ENCODE measurements around the gene SLC6A8.
"Not testable (repeated sequence)": the region's sequence is repeated elsewhere in the genome, so short reads cannot be mapped to it uniquely, and the experiment has no call there.

Gene SLC6A8

DNA sequence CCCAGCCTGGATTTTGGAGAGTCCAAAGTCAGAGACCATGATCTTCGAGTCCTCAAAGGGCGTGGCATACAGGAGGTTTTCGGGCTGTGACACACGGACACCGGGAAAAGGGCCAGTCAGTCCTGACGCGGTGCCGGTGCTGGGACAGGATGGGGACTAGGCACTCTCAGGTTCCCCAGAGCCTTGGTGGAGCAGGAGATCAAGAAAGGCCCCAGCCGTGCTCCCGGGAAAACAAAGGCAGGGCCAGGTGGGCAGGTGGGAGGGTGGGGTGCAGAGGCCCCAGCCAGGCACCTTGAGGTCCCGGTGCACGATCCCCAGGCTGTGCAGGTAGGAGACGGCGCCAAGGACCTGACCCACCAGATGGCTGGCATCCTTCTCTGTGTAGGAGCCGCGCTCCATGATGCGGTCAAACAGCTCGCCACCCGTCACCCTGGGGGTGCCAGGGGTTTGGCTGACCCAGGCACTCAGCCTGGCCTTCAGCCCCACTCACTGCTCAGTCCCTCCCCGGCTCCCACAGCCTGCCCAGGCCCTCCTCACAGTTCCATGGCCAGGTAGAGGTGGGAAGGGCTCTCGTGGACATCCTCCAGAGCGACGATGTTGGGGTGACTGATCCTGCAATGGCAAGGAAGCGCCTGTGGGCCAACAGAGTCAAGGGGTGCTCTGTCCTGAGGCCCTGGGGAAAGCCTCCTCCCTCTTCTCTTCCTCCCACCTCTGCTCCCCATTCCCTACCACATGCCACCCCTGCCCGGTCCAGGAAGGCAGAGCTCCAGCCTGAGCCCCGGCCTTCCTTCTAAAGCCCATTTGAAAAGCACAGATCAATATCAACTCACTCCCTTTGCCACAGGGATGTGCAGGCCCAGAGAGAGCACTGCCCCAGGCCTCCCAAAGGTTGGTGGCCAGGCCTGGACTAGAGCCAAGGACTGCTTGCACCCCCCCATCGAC lies 15.9 kb upstream of the SLC6A8 start:
- DNase-seq (ENCODE audit: low read depth in 2 of 2), result no peak

DNA sequence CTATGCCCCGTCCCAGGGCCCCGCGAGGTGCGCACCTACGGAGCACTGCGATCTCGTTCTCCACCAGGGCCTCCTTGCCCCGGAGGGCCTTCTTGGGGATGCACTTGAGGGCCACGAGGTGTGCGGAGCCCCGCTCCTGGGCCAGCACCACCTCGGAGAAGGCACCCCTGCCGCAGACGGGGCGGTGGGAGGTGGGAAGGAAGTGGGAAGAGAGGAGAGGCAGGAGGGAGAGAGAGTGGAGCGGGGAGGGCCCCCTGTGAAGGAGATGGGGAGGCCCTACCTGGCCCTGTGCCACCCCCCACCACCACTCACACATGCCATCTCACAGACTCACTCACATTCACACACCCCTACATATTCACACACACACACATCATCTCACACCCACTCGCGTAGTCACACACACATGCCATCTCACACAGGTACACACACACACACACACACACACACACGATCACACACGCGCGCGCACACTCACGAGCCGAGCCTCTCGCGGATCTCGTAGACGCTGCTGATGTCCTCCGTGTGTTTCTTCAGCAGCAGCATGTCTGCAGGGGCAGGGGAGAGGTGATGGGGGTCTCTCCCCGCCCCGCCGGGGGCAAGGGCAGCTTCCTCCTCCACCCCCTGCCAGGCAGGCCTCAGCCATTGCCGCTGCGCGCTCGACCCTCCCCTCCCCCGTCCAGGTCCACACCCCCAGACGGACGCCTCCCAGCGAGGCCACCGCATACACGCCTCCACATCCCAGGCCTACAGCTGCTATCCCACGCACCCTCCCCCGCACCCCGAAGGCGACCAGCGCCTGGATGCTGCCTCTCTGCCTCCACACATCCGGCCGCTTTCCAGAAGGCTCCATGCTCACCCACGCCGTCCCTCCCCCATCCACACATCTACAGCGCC lies 14.9 kb upstream of the SLC6A8 start:
- DNase-seq (ENCODE audit: low read depth in 2 of 2), result no peak

DNA sequence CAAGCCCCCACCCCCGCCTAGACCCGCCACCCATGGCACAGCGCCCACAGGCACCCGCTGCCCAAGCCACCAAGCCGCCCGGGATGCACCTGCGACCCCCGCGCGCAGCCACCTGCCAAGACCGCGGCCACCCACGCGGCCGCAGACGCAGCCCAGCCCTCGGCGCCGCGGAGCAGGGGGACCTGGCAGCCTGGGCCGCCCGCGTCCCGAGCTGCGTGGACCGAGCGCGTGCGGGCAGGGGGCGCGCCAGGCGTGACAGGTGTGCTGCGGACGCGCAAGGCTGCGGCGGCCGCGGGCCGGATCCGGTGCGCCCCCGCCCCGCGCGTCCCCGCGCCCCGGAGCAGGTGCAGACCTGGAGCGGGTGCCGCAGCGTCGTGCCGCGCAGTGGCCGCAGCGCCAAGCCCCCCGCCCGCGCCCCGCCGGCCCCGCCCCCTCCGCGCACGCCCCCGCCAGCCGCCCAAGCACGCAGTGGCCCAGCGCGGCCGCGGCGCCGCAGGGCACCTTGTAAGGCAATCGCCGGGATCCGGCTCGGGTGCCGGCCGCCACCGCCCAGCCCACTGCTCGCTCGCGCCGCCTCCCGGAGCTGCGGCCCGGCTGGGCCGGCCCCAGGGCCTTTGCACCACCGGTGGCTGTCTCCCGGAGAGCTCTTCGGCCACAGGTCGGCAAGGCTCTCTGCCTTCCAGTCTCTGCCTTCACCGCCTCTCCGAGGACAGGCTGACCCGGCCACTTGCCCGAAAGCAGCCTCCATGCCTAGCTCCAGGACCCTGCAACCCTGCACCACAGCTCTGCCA lies 14.1 kb upstream of the SLC6A8 start, which contains the start of gene PNCK:
Gene PNCK (minus strand): TSS at position 386 of the 791 bp plus-strand sequence. CDS start 737 bp downstream, outside the sequence.
- no peak for DNase-seq (ENCODE audit: low read depth in 2 of 2)

DNA sequence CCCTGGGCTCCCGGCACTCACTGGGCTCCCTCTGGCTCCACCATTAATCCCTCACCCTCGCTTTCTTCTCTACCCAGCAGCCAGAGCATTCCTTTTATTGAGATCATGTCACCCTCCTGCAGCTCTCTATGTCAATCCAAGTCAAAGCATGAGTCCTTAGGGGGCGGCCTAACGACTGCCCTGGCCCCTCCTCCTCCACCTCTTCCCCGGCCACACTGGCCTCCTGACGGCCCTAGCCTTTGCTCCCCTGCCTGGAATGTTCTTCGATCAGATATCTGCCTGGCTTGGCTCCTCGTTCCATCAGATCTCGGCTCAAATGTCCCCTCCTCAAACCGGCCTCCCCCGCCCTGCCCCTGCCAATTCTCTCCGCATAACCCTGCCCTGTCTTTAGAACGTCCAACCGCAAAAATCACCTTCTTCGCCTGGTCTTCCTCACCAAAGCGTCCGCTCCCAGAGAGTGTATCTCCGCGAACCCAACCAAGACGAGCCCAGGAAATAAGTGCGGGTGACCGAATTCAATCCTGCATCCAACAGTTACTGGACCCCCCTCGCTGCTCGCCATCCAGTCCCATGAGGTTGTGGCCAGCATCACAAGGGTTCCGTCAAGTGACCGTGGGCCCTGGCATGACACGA lies 13.4 kb upstream of the SLC6A8 start:
- no peak for DNase-seq (ENCODE audit: low read depth in 2 of 2)

DNA sequence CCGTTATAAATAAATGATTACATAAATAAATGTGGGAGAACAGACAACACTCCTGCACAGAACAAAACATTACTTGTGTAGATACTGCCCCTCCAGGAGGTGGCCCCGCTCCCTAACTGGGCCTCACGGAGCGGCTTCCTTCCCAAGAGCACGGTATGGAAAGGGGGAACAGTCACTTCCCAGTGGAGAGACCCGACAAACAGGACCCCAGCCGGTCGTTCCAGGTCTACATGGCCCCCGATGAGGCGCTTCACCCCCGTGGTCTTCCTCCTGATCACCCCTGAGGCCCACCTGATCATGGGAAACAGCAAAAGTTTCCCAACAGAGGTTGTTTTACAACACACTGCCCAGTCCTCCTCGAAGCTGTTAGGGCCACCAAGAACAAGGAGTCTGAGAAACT lies 6.6 kb upstream of the SLC6A8 start:
- no peak for DNase-seq (ENCODE audit: low read depth in 2 of 2)

DNA sequence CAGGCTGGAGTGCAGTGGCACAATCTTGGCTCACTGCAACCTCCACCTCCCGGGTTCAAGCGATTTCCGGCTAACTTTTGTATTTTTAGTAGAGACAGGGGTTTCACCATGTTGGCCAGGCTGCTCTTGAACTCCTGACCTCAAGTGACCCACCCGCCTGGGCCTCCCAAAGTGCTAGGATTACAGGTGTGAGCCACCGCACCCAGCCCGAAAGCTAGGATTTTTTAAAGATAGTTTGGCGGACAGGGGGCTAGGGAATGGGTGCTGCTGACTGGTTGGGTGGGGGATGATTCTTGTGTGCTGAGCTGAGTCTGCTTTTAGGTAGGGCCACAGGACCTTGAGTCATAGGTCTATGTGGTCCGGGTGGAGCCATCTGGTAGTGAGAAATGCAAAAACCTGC lies 4.2 kb upstream of the SLC6A8 start:
- not testable (repeated sequence) for DNase-seq (ENCODE audit: low read depth in 2 of 2)

DNA sequence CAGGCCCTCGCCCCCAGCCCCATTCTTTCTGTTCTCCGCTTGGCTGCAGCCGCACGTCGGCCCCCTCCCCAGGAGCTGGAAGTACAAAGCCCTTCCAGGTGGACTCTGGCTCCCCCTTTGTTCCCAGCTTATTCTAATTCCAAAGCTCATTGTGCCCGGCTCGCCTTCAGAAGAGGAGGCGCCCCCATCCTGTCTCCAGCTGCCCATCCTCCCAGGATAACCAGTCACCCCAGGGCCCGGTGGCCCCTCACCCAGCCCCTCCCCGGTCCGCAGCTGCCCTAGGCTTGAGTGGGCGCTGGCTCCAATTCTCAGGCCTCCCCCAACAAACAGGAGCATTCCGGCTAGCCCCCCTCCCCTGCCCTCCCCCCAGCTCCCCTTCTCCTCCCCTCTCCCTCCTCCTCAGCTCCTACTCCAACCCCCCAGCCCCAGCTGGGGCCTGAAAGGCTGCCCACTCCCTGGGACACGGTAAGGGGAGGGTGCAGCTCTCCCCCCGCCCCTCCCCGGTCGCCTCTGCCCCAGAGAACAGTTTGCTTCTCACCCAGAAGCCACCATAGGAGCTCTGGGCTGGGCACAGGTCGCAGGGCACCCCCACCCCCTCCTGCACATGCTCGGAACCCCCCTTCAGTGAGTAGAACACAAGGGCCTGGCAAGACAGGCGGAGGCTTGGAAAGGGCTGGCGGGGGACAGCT lies 3.1 kb upstream of the SLC6A8 start:
- no peak for DNase-seq (ENCODE audit: low read depth in 2 of 2)

DNA sequence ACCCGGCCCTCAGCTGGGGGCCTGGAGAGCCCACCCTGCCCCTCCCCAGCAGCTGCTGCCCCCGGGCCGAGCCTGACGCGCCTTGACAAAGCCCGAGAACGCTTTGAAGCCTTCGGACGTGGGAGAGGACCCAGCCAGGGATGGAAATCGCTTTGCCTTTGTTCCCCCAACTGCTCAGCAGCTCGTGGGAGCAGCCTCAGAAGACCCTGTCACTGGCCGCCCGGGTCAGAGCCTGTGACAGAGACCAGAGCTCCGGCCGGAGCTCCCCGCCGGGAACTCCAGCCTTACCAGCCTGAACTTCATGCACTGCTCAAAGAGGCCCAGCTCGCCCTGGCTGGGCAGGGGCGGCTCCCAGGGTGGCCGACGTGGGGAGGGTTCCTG lies 2.6 kb upstream of the SLC6A8 start:
- DNase-seq (ENCODE audit: low read depth in 2 of 2), result no peak

DNA sequence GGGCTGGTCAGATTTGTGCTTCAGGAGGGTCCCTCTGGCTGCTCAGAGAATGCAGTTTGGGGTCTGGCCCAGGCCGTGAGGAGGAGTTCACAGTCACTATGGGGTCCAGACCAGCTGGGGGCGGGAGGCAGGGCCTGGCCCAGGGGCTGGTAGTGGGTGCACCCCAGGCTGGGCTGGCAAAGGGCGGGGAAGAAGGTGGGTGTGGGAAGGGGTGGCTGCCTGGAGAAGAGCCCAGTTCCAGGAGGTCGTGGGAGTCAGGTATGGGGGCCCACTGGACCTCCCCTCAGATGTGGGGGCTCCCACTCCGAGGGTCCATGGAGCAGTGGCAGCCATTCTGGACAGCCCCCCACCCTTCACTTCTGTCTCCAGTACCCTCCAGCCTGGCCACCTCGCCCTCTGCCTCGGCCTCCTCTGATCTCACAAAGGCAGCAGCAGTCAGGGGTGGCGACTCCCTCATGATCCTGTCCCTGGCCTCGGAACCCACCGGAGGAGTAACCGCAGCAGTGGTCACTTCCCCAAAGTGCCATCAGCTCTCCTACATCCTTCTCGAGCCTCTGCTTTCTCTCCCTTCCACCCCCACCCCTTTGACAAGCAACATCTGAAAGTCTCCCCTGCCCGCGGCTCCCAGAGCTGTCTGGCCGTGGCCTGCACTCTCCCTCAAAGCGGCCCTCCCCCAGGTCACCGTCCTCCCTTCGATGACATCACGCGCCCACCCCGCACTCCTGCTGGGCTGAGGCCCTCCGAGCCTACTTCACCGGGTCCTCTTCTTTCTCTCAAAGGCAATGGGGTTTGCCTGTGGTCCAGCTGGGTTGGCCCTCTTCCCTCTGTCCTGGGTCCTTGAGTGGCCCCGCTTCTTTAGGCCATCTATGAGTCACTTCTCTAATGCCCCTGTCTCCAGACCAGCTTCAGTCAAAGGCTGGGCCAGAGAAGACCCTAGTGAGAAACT lies 1.7 kb upstream of the SLC6A8 start:
- no peak for DNase-seq (ENCODE audit: low read depth in 2 of 2)

DNA sequence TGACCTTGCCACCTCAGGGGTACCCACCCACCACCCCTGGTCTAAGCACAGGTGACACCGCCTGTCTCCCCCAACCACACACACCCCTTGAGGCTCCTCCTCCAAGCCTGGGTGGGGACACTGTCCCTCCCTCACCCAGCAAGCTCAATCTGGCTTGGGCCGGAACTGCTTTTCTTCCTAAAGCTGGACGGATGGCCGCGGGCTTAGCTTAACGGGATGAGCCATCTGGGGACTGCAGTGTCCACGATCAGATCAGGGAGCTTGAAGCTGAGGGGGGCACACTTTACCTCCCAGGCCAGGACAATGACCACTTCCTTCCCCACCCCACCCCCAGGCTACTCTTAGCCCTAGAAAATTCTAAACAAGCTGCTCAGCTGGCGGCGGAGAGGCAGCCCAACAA lies 1.0 kb upstream of the SLC6A8 start:
- DNase-seq (ENCODE audit: low read depth in 2 of 2), result no peak

DNA sequence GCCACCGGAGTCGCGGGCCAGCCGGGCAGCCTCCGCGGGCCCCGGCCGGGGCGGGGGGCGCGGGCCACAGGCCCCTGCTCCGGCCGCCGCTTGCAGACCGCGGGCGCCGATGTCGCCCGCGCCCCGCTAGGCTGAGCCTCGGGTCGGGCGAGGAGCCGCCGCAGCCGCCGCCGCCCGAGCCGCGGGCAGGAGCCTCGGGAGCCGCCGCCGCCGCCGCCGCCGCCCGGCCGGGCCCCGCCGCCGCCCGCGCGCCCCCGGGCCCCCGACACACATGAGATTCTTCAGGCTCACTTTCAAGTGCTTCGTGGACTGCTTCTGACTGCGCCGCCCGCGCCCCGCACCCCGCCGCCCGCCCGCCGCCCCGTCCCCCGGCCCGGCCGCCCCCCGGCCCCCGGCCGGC lies 345 bp downstream of the SLC6A8 start:
- DNase-seq (ENCODE audit: low read depth in 2 of 2), result no peak

DNA sequence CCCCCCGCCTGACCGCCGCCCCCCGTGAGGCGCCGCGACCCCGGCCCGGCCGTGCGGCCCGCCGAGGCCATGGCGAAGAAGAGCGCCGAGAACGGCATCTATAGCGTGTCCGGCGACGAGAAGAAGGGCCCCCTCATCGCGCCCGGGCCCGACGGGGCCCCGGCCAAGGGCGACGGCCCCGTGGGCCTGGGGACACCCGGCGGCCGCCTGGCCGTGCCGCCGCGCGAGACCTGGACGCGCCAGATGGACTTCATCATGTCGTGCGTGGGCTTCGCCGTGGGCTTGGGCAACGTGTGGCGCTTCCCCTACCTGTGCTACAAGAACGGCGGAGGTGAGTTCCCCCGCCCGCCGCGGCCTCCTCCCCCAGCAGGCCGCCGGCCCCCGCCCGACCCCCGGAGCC lies 780 bp downstream of the SLC6A8 start:
- DNase-seq (ENCODE audit: low read depth in 2 of 2), result no peak

DNA sequence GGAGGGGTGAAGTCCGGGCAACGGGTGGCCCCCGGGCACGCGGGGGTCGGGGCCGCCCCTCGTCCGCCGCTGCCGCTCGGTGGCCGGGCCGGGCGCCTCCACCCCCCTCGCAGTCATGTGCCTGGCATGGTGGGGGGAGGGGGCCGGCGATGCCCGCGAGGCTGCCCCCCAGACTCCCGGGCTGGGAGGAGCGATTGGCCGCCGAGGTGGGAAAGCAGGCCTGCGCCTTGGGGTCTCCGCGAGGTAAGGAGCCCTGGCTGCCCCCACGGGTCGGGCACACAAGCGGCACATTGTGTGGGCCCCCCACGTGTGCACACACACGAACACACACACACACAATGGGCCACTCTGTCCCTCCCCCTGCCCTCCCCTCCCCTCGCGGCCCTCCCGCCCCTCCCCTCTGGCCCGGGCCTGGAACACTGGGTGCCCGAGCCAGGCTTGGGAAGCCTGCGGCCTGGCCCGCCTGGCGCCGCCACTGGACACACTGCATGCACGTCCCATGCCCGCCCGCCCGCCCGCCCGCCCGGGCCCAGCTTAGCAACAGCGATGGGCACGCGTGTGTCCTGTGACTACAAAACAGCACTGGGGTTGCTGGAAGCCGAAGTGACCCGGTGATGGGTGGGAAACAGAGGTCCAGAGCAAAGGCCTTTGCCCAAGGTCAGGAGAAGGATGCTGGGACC lies 1.3 kb downstream of the SLC6A8 start:
- no peak for DNase-seq (ENCODE audit: low read depth in 2 of 2)

DNA sequence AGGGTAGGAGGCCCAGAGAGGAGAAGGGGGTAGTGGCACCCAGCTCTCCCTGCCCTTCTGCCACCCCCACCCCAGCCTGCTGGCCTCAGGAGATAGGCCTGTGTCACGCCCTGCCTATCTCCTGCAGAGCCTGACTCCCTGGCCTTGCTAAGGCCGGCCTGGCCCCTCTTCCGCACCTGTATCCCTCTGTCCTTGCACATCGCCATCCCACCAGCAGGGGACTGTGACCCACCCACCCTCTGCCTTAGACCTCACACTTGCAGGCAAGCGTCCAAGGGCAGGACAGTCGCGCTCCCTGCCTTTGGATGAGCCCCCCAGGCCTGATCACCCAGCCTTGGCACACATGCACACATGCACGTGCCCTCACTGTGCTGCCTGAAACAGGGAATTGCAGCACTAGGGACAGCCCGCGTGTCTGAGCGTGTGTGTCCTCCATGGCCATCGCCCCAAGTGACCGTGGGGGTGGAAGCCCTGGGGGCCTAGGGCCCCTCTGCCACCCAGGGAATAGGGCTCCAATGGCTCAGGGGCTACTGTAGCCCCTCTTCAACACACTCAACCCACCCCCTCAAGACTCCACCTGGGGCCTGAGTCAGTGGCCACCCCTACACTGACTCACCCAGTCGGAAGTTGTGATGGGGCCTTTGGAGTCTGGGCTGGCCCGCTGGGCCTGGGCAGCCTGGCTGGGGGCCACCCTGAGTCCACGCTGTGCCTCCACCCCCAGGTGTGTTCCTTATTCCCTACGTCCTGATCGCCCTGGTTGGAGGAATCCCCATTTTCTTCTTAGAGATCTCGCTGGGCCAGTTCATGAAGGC lies 2.1 kb downstream of the SLC6A8 start:
- DNase-seq (ENCODE audit: low read depth in 2 of 2), result no peak

DNA sequence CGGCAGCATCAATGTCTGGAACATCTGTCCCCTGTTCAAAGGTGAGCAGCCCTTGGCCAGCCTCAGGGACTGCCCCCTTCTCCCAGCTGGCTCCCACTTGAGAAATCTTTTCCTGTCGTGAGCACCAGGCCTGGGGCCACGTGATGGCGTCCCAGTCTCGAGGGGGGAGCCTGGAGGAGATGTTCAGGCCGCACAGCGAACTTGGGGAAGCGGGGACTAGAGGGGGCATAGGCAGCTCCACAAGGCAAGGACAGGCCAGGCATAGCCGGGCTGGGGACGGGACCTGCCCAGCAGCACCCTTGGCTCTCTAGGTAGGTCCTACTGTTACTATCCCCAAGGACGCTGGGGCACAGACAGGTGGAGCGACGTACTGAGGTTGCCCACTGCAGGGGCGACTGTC lies 2.7 kb downstream of the SLC6A8 start:
- DNase-seq (ENCODE audit: low read depth in 2 of 2), result no peak

DNA sequence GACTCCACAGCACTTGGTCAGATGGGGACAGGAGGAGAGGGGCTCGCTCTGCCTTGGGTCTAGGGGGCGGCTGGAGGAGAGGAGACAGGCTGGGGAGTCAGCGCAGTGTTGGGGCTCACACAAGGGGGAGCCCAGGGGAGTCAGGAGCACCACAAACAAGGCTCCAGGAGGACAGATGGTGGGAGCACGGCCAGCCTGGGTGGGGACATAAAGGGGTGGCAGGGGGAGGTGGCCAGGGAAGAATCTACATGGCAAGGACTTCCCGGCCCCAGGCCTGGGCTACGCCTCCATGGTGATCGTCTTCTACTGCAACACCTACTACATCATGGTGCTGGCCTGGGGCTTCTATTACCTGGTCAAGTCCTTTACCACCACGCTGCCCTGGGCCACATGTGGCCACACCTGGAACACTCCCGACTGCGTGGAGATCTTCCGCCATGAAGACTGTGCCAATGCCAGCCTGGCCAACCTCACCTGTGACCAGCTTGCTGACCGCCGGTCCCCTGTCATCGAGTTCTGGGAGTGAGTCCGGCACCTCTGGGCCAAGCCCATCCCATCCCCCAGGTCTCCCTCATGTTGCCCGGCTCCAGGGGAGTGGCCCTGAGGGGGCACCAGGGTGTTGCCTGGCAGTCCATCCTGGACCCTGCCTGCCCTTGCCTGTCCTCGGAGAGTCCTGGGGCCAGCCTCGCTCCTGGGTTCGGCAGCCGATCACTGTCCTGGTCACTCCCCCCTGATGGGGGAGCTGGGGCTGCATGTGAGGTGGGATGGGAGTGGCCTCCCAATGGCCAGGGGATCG lies 3.5 kb downstream of the SLC6A8 start:
- DNase-seq (ENCODE audit: low read depth in 2 of 2), result not testable (repeated sequence)

DNA sequence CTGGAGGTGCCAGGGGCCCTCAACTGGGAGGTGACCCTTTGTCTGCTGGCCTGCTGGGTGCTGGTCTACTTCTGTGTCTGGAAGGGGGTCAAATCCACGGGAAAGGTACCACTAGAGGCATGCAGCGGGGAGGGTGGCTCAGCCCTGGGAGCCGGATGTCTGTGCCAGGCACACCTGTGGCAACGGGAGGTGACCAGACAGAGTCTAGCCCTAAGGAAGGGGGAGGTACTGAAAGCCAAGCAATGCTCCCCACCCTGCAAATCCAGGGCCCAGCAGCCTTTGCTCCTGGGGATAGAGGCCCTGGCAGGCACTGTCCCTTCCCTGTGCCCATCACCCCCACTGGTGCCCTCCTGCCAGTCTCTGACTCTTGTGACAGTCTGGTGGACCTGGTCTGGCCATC lies 4.3 kb downstream of the SLC6A8 start:
- no peak for DNase-seq (ENCODE audit: low read depth in 2 of 2)

Data from activated CD8-positive, alpha-beta memory T cell treated with anti-CD3 and anti-CD28 coated beads for 4 hours (primary cell).